Spleen (tissue), 11 donors: ENCODE results near the gene RFLNA. TPM values are rescaled to one million over a fixed set of nuclear protein-coding genes. Genes with fewer than 3 reads are reported as not detected.

Source experiments
- DNase-seq: peaks from one replicate; pipeline ENCODE4 v3.0.0-alpha.2; 2020
- H3K27ac ChIP-seq, 8 donors: fragments of 200-600 bp; sonication (generic) in 7 of 8; 1 replicate in 4 of 8; 2 replicates in 4 of 8; pipeline versions ENCODE4 v1.5.0 to v1.8.0; 2016 to 2021; ENCODE audit warnings: inconsistent platforms in 4 of 8, mild to moderate bottlenecking in 4 of 8, moderate library complexity in 1 of 8
- H3K27me3 ChIP-seq, 7 donors: fragments of 200-600 bp; sonication (generic) in 6 of 7; replicated peaks in 1 of 7; 1 replicate in 4 of 7; 2 replicates in 3 of 7; pipeline versions ENCODE4 v1.5.0 to v1.8.0; 2016 to 2021; ENCODE audit warnings: inconsistent platforms in 3 of 7, mild to moderate bottlenecking in 1 of 7
- H3K36me3 ChIP-seq, 6 donors: fragments of 200-600 bp; sonication (generic) in 5 of 6; 1 replicate in 4 of 6; 2 replicates in 2 of 6; pipeline versions ENCODE4 v1.5.0 to v1.8.0; 2016 to 2021; ENCODE audit warnings: inconsistent platforms in 2 of 6
- H3K4me1 ChIP-seq, 6 donors: fragments of 200-600 bp; sonication (generic) in 5 of 6; 1 replicate in 3 of 6; 2 replicates in 3 of 6; pipeline versions ENCODE4 v1.5.0 to v1.8.0; 2016 to 2021; ENCODE audit warnings: inconsistent platforms in 3 of 6
- H3K4me3 ChIP-seq, 8 donors: fragments of 200-600 bp; sonication (generic) in 7 of 8; 1 replicate in 4 of 8; 2 replicates in 4 of 8; pipeline versions ENCODE4 v1.5.0 to v1.8.0; 2016 to 2021; ENCODE audit warnings: inconsistent platforms in 4 of 8, mild to moderate bottlenecking in 4 of 8, moderate library complexity in 2 of 8
- H3K9me3 ChIP-seq, 8 donors: fragments of 200-600 bp; sonication (generic) in 7 of 8; 1 replicate in 4 of 8; 2 replicates in 4 of 8; pipeline versions ENCODE4 v1.5.0 to v1.8.0; 2016 to 2021; ENCODE audit warnings: inconsistent platforms in 4 of 8
- CTCF ChIP-seq, 11 experiments: fragments of 200-600 bp in 7 of 11; fragments of 450-650 bp in 4 of 11; sonication (generic) in 4 of 11; IDR thresholded peaks in 8 of 11; conservative IDR thresholded peaks in 3 of 11; 1 replicate in 7 of 11; 2 replicates in 4 of 11; pipeline versions ENCODE4 v1.4.0 to v1.8.0; 2016 to 2021; ENCODE audit warnings: antibody characterized with exemption in 11 of 11, inconsistent platforms in 4 of 11, mild to moderate bottlenecking in 1 of 11
- POLR2A ChIP-seq, 3 donors: fragments of 450-650 bp; IDR thresholded peaks; one replicate each; pipeline ENCODE4 v1.5.1; 2017; ENCODE audit warnings: antibody characterized with exemption in 3 of 3, mild to moderate bottlenecking in 1 of 3
- POLR2AphosphoS5 ChIP-seq, 3 donors: sonication (generic); formaldehyde crosslinking; IDR thresholded peaks; one replicate each; pipeline ENCODE4 v1.5.1; 2017; ENCODE audit warnings: antibody characterized with exemption in 3 of 3
- WGBS, 5 donors: extraction: QIAGEN DNeasy Blood & Tissue Kit in 3 of 5; methylation state at CpG; one replicate each; pipeline versions ENCODE4 v1.1.5 to v1.1.7; 2013 to 2018; 5-methylcytosine and 5-hydroxymethylcytosine counted together
- intact Hi-C: fragments of 100-400 bp; cut with DNase I; formaldehyde crosslinking; loops from one replicate; pipeline ENCODE4 v1.15.0; 2023; ENCODE audit warnings: low total_unique reads
- polyA plus RNA-seq, 3 donors: library from polyadenylated mRNA; stranded (reverse); fragments of 200-250 nt; gene quantifications; one replicate each; pipeline ENCODE4 v1.2.1, GENCODE V29; 2013
- total RNA-seq, 7 donors: library from RNA; depleted of rRNA in 3 of 7; stranded (reverse); fragments of >200 nt in 3 of 7; fragmentation: NEBNext Ultra II Directional in 4 of 7; extraction: Animal tissue kit (Norgen Biotek cat#: 25700) in 4 of 7; gene quantifications; one replicate each; pipeline versions ENCODE4 v1.1.0 to v1.2.1, GENCODE V29; 2016 to 2021
- donor health status: healthy with polysubstance abuse.
- donor health status: DM: no; HTN: no; CAD: no; lungs with moderate emphysema.
- donor health status: DM: no; HTN: no; CAD: no.
- donor health status: Bipolar disorder and iron deficiency.
- donor health status: healthy.
- donor health status: DM: no; HTN: no; CAD: no.
- donor health status: DM: yes; HTN: yes; CAD: no.

Gene RFLNA
- total and polyA plus RNA-seq, 10 donors: 0.04 to 0.35 (median 0.21) TPM; not detected in 6

- Histone ChIP-seq H3K27me3 (no peaks in the 10 kb centered on the region), H3K9me3 (no peaks in the 10 kb centered on the region), H3K4me3 (no peak overlapping the region), H3K27ac (no peak overlapping the region), H3K4me1 (no peaks in the 10 kb centered on the region), H3K36me3 (peaks cover 10 to 95% (median 84%) of the 10 kb centered on the region in 6 donors)
- DNase-seq: no peak
- TF ChIP-seq CTCF (IDR thresholded peaks at IDR 0.05 in 8 of 11, conservative IDR thresholded peaks at IDR 0.05 in 3 of 11): no peak
- peak in 2 of 3 donors; percentile 29 to 66 for TF ChIP-seq POLR2AphosphoS5 (IDR thresholded peaks at IDR 0.05)
- intact Hi-C loops: no loop called here
- 88 to 97% (median 93%) methylated on average over 6 to 14 of the region's 14 CpGs for WGBS, 5 donors
Observed at GRCh38 chr12:124334976-124335375, 40.1 kb downstream of the RFLNA start.

- Histone ChIP-seq H3K4me1 (no peaks in the 10 kb centered on the region), H3K36me3 (peaks cover 10 to 95% (median 84%) of the 10 kb centered on the region in 6 donors), H3K9me3 (no peaks in the 10 kb centered on the region), H3K4me3 (no peak overlapping the region), H3K27me3 (no peaks in the 10 kb centered on the region), H3K27ac (no peak overlapping the region)
- WGBS, 5 donors: 89 to 94% (median 92%) methylated on average over 16 to 21 of the region's 21 CpGs
- no peak for DNase-seq
- TF ChIP-seq CTCF (IDR thresholded peaks at IDR 0.05 in 8 of 11, conservative IDR thresholded peaks at IDR 0.05 in 3 of 11) (no peak), POLR2AphosphoS5 (IDR thresholded peaks at IDR 0.05) (peak in 1 of 3 donors; percentile 7), POLR2A (IDR thresholded peaks at IDR 0.05) (no peak)
- intact Hi-C loops: no loop called here
Observed at GRCh38 chr12:124335426-124336183, 40.7 kb downstream of the RFLNA start.

GRCh38 chr12:124336184-124336437 is 41.2 kb downstream of the RFLNA start:
- no peaks in the 10 kb centered on the region for H3K9me3 ChIP-seq
- no peaks in the 10 kb centered on the region for H3K27me3 ChIP-seq
- no peak overlapping the region for H3K27ac ChIP-seq
- no peak for DNase-seq
- H3K36me3 ChIP-seq: peaks cover 10 to 95% (median 85%) of the 10 kb centered on the region in 6 donors
- no peaks in the 10 kb centered on the region for H3K4me1 ChIP-seq
- no peak overlapping the region for H3K4me3 ChIP-seq
- WGBS, 5 donors: 94 to 98% (median 97%) methylated on average over 12 of the region's 12 CpGs
- TF ChIP-seq POLR2AphosphoS5 (IDR thresholded peaks at IDR 0.05) (no peak), POLR2A (IDR thresholded peaks at IDR 0.05) (no peak), CTCF (IDR thresholded peaks at IDR 0.05 in 8 of 11, conservative IDR thresholded peaks at IDR 0.05 in 3 of 11) (no peak)
- intact Hi-C loops: no loop called here

GRCh38 chr12:124336742-124337520 is 42.0 kb downstream of the RFLNA start:
- Histone ChIP-seq H3K27me3 (no peaks in the 10 kb centered on the region), H3K27ac (no peak overlapping the region), H3K36me3 (peaks cover 11 to 95% (median 86%) of the 10 kb centered on the region in 6 donors), H3K4me3 (no peak overlapping the region), H3K4me1 (no peaks in the 10 kb centered on the region), H3K9me3 (no peaks in the 10 kb centered on the region)
- 93 to 98% (median 97%) methylated on average over 38 to 40 of the region's 40 CpGs for WGBS, 5 donors
- intact Hi-C loops: no loop called here
- no peak for DNase-seq
- TF ChIP-seq POLR2AphosphoS5 (IDR thresholded peaks at IDR 0.05) (peak in 1 of 3 donors; percentile 9), POLR2A (IDR thresholded peaks at IDR 0.05) (no peak), CTCF (IDR thresholded peaks at IDR 0.05 in 8 of 11, conservative IDR thresholded peaks at IDR 0.05 in 3 of 11) (no peak)
